GM12891 (cell line): ENCODE results near the gene TTC39A.

ENCODE experiments used
- PAX5 ChIP-seq: IDR thresholded peaks from 2 replicates; pipeline ENCODE4 v1.6.1; 2011; ENCODE audit warnings: low read length, moderate library complexity, mild to moderate bottlenecking; ENCODE audit not compliant: insufficient read depth, severe bottlenecking
- POLR2A ChIP-seq: IDR thresholded peaks from 2 replicates; pipeline ENCODE4 v1.6.1; 2011; ENCODE audit warnings: low read depth, low read length, control low read depth
- POLR2AphosphoS5 ChIP-seq: IDR thresholded peaks from 2 replicates; pipeline ENCODE4 v1.6.1; 2011; ENCODE audit warnings: low read depth, low read length, control low read depth
- POU2F2 ChIP-seq: IDR thresholded peaks from 2 replicates; pipeline ENCODE4 v1.6.1; 2011; ENCODE audit warnings: low read depth, mild to moderate bottlenecking, control low read depth, low read length, moderate library complexity
- SPI1 ChIP-seq: IDR thresholded peaks from 2 replicates; pipeline ENCODE4 v1.6.1; 2011; ENCODE audit warnings: low read depth, low read length, control low read depth
- TAF1 ChIP-seq: IDR thresholded peaks from 2 replicates; pipeline ENCODE4 v1.6.1; 2011; ENCODE audit warnings: low read depth, low read length, control low read depth

DNA sequence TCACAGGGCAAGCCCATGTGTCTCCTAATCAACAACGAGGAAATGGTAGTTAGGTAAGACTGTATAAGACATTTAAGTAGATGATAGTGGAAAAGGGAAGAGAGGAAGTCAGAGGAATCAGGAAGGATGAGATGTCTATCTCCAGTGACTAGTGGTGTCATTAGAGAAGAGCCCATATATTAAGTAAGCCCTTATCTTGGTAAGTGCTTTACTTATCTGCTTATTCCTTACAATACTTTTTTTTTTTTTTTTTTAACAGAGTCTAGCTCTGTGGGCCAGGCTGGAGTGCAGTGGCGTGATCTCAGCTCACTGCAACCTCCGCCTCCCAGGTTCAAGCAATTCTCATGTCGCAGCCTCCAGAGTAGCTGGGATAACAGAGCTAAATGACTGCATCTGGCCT lies 64.7 kb downstream of the TTC39A start:
- TF ChIP-seq TAF1: no peak
- no peak for TF ChIP-seq POLR2A
- TF ChIP-seq SPI1: no peak
- no peak for TF ChIP-seq POLR2AphosphoS5
- no peak for TF ChIP-seq PAX5
- TF ChIP-seq POU2F2: no peak
